Gastroesophageal sphincter (tissue), 4 donors: Measurements from ENCODE around the gene FOXO3. TPM values are rescaled to one million over a fixed set of nuclear protein-coding genes. Genes with fewer than 3 reads are reported as not detected.

Experiments used
- ATAC-seq: fragments of 150-250 bp; one replicate; pipeline ENCODE4 v1.9.1; 2016; ENCODE audit warnings: mild to moderate bottlenecking, moderate library complexity
- H3K27ac ChIP-seq, 4 donors: fragments of 200-600 bp; sonication (generic) in 3 of 4; 1 replicate in 3 of 4; 2 replicates in 1 of 4; pipeline ENCODE4 v1.5.1; 2016 to 2019
- H3K27me3 ChIP-seq: fragments of 200-600 bp; sonication (generic); one replicate; pipeline ENCODE4 v1.5.1; 2019
- H3K36me3 ChIP-seq, 2 donors: fragments of 200-600 bp; sonication (generic); one replicate each; pipeline ENCODE4 v1.5.1; 2019; ENCODE audit warnings: control low read depth in 1 of 2
- H3K4me1 ChIP-seq, 3 donors: fragments of 200-600 bp; sonication (generic); 1 replicate in 2 of 3; 2 replicates in 1 of 3; pipeline ENCODE4 v1.5.1; 2016 to 2019; ENCODE audit warnings: control low read depth in 2 of 3
- H3K4me3 ChIP-seq, 2 donors: fragments of 200-600 bp; sonication (generic); one replicate each; pipeline ENCODE4 v1.5.1; 2019; ENCODE audit warnings: mild to moderate bottlenecking in 1 of 2, moderate library complexity in 1 of 2
- H3K9me3 ChIP-seq, 3 donors: fragments of 200-600 bp; sonication (generic); one replicate each; pipeline ENCODE4 v1.5.1; 2017 to 2019; ENCODE audit warnings: control low read depth in 2 of 3
- CTCF ChIP-seq, 4 experiments: fragments of 200-600 bp in 2 of 4; fragments of 450-650 bp in 2 of 4; sonication (generic) in 1 of 4; IDR thresholded peaks; one replicate each; pipeline ENCODE4 v1.5.1; 2017 to 2019; ENCODE audit warnings: antibody characterized with exemption in 4 of 4, mild to moderate bottlenecking in 2 of 4, moderate library complexity in 2 of 4
- EP300 ChIP-seq: sonication (generic); formaldehyde crosslinking; IDR thresholded peaks from one replicate; pipeline ENCODE4 v1.6.1; 2017; ENCODE audit warnings: antibody characterized with exemption, mild to moderate bottlenecking
- POLR2A ChIP-seq, 2 donors: fragments of 450-650 bp; IDR thresholded peaks; one replicate each; pipeline ENCODE4 v1.6.1; 2017; ENCODE audit warnings: antibody characterized with exemption in 2 of 2, mild to moderate bottlenecking in 2 of 2, moderate library complexity in 1 of 2
- POLR2AphosphoS5 ChIP-seq: sonication (generic); formaldehyde crosslinking; IDR thresholded peaks from one replicate; pipeline ENCODE4 v1.6.1; 2017; ENCODE audit warnings: antibody characterized with exemption
- WGBS, 2 donors: methylation state at CpG; one replicate each; pipeline ENCODE4 v1.1.5; 2018; ENCODE audit warnings: low coverage in 1 of 2; 5-methylcytosine and 5-hydroxymethylcytosine counted together
- total RNA-seq, 4 donors: library from RNA; depleted of rRNA; stranded (reverse); fragments of >200 nt; gene quantifications; one replicate each; pipeline ENCODE4 v1.1.0, GENCODE V29; 2016

The FOXO3 gene
- total RNA-seq, 4 donors from 2014 or later: 93.7 to 122 (median 114) TPM

- TF ChIP-seq POLR2AphosphoS5: no peak
- TF ChIP-seq POLR2A (IDR thresholded peaks at IDR 0.05): no peak
- TF ChIP-seq EP300: no peak
- no peak for TF ChIP-seq CTCF (IDR thresholded peaks at IDR 0.05)
- ATAC-seq: peak; percentile 37
- no peak overlapping the region for H3K4me3 ChIP-seq
- 5 to 16% methylated on average over 3 to 6 of the region's 7 CpGs for WGBS, 2 donors
- peaks cover 0 to 43% of the 10 kb centered on the region in 2 donors for H3K36me3 ChIP-seq
- H3K4me1 ChIP-seq: peaks cover 20 to 76% (median 36%) of the 10 kb centered on the region in 3 donors
- no peaks in the 10 kb centered on the region for H3K27me3 ChIP-seq
- H3K9me3 ChIP-seq: no peaks in the 10 kb centered on the region
- H3K27ac ChIP-seq: no peak overlapping the region
Observed at GRCh38 chr6:108667993-108668392, 107.3 kb downstream of the FOXO3 start.

- 100% methylated on average over 1 of the region's 1 CpG; no CpG with 5 or more reads in 1 of the 2 donors for WGBS, 2 donors
- Histone ChIP-seq H3K9me3 (no peaks in the 10 kb centered on the region), H3K36me3 (peaks cover 0 to 28% of the 10 kb centered on the region in 2 donors), H3K4me3 (no peak overlapping the region), H3K27me3 (no peaks in the 10 kb centered on the region), H3K4me1 (peaks cover 23 to 89% (median 38%) of the 10 kb centered on the region in 3 donors), H3K27ac (no peak overlapping the region)
- no peak for TF ChIP-seq EP300
- no peak for TF ChIP-seq POLR2AphosphoS5
- TF ChIP-seq POLR2A (IDR thresholded peaks at IDR 0.05): no peak
- no peak for TF ChIP-seq CTCF (IDR thresholded peaks at IDR 0.05)
- ATAC-seq: no peak
Observed at GRCh38 chr6:108669673-108670072, 109.0 kb downstream of the FOXO3 start.

GRCh38 chr6:108671175-108671574, 110.5 kb downstream of the FOXO3 start:
- WGBS, 2 donors: no CpG with 5 or more reads among the region's 2 CpGs
- no peaks in the 10 kb centered on the region for H3K9me3 ChIP-seq
- no peaks in the 10 kb centered on the region for H3K27me3 ChIP-seq
- no peak for TF ChIP-seq POLR2AphosphoS5
- no peak for TF ChIP-seq CTCF (IDR thresholded peaks at IDR 0.05)
- no peak for TF ChIP-seq EP300
- TF ChIP-seq POLR2A (IDR thresholded peaks at IDR 0.05): no peak
- no peak overlapping the region for H3K4me3 ChIP-seq
- peaks cover 32 to 100% (median 43%) of the 10 kb centered on the region in 3 donors for H3K4me1 ChIP-seq
- peak overlapping the region in 1 of 4 donors; percentile 11 for H3K27ac ChIP-seq
- ATAC-seq: no peak
- H3K36me3 ChIP-seq: peaks cover 0 to 13% of the 10 kb centered on the region in 2 donors

- no peak overlapping the region for H3K4me3 ChIP-seq
- H3K4me1 ChIP-seq: peaks cover 32 to 100% (median 47%) of the 10 kb centered on the region in 3 donors
- TF ChIP-seq POLR2A (IDR thresholded peaks at IDR 0.05): no peak
- TF ChIP-seq POLR2AphosphoS5: no peak
- no peak for TF ChIP-seq CTCF (IDR thresholded peaks at IDR 0.05)
- TF ChIP-seq EP300: no peak
- no peaks in the 10 kb centered on the region for H3K27me3 ChIP-seq
- no peak for ATAC-seq
- peak overlapping the region in 1 of 4 donors; percentile 11 for H3K27ac ChIP-seq
- H3K9me3 ChIP-seq: no peaks in the 10 kb centered on the region
- WGBS, 2 donors: 68 to 73% methylated on average over 4 of the region's 4 CpGs
- H3K36me3 ChIP-seq: peaks cover 0 to 9% of the 10 kb centered on the region in 2 donors
Observed at GRCh38 chr6:108671790-108672189, 111.1 kb downstream of the FOXO3 start.

- ATAC-seq: no peak
- Histone ChIP-seq H3K27ac (no peak overlapping the region), H3K36me3 (peaks cover 0 to 7% of the 10 kb centered on the region in 2 donors), H3K27me3 (no peaks in the 10 kb centered on the region), H3K4me3 (no peak overlapping the region), H3K4me1 (peaks cover 29 to 100% (median 51%) of the 10 kb centered on the region in 3 donors), H3K9me3 (no peaks in the 10 kb centered on the region)
- WGBS, 2 donors: 71 to 92% methylated on average over 3 of the region's 3 CpGs
- TF ChIP-seq EP300: no peak
- no peak for TF ChIP-seq POLR2AphosphoS5
- TF ChIP-seq POLR2A (IDR thresholded peaks at IDR 0.05): no peak
- TF ChIP-seq CTCF (IDR thresholded peaks at IDR 0.05): no peak
Observed at GRCh38 chr6:108672641-108673040, 111.9 kb downstream of the FOXO3 start.
